Stimulated activated CD4-positive, alpha-beta T cell treated with anti-CD3 and anti-CD28 coated beads, Interleukin-1b, Interleukin-23, amount 100 ng/mL, for 4 hours (primary cell): Measurements from ENCODE around the gene NPPB.

Experiments used
- DNase-seq, 2 donors: peaks; one replicate each; pipeline ENCODE4 v3.0.0-alpha.2; 2020; ENCODE audit warnings: low read depth in 2 of 2

NPPB gene

GRCh38 chr1:11833497-11833896 is 25.2 kb downstream of the NPPB start:
- DNase-seq: no peak

DNA sequence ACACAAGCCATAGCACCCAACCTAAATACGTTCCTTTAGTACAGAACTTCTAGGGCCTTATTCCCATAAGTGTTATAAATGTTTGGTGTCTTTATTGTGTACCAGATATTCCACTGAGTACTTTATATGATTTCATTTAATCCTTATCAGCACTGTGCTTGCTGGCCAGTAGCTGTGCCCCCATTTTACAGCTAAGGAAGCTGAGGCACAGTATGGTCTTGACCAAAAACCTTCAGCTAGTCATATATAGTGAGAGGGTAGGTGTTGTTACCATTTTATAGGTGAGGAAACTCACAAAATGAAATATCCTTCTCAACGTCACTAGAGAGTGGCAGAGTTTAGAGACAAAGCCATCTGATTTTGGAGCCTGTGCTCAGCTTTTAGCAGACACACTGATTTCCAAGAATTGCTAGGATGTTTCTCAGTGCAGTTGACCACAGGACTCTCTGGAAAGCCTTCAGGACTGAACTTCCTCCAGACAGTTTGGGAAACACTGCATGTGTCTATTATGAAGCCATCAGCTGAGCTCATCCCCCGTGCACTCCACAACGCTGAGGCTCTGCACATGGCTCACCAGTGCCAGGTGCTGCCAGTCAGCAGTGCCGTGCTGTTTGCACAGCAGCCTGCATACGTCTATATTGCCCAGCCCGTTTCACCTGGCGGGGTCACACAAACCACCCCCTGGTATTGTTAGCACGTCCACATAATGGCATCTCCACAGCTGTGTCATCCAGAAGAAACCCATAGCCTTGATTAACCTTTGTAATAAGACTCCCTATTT is 26.6 kb downstream of the NPPB start:
- DNase-seq: no peak

- DNase-seq: no peak
These were observed 30.2 kb downstream of the NPPB start for GRCh38 chr1:11828511-11828910.

DNA sequence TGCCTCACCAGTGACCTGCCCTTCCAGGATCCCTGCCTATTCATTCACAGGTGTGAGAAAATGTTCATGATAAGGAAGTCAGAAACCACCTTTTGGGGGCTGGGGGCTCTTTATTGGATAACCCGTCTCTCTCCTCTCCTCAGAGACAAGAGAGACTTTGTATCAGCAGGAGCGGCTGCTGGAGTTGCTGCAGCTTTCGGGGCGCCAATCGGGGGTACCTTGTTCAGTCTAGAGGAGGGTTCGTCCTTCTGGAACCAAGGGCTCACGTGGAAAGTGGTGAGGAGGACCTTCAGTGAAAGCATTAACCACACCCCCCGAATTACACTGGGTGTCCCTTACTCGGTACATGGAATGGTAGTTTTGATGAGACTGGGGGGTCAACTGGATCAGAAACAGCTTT is 31.8 kb downstream of the NPPB start:
- no peak for DNase-seq

- DNase-seq: no peak
These were observed 33.6 kb downstream of the NPPB start for GRCh38 chr1:11825131-11825530.

DNA sequence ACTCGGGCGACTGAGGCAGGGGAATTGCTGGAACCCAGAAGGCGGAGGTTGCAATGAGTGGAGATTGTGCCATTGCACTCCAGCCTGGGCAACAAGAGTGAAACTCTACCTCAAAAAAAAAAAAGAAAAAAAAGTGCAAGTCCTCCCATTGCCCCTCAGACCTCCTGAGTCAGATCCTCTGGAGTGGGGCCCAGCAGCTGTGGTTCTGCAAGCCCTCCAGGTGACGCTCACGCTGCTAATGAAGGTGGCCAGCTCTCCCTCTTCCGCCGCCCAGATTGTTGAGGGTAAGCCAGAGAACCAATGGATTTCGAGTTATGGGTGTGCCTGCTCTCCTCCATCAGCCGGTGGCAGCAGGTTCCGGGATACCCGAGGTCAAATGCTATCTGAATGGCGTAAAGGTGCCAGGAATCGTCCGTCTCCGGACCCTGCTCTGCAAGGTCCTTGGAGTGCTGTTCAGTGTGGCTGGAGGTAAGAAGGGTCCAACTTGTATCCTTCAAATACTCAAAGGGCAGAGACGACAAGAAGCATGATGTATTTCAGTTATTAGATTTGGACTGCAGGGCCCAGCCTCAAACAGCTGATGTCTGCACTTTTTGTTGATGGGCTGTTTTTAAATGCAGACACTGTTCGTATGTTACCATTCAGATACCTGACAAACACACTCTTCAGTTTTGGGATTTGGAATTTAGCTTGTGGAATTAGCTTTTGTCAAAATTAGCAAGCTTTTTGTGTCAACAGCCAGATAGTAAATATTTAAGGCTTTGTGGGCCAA is 35.2 kb downstream of the NPPB start:
- no peak for DNase-seq

DNA sequence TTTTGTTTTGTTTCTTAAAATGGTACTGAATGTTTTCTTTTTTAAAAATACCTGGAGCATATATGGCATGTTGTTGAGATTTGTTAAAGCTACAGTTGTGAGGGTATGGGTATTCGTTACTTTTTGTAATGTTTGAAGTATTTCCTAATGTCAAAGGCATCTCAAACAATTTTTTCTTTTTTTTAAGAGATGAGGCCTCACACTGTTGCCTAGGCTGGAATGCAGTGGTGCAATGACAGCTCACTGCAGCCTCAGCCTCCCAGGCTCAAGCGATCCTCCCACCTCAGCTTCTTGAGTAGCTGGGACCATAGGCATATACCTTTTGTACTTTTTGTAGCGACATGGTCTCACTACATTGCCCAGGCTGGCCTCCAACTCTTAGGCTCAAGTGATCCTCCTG is 36.7 kb downstream of the NPPB start:
- no peak for DNase-seq

DNA sequence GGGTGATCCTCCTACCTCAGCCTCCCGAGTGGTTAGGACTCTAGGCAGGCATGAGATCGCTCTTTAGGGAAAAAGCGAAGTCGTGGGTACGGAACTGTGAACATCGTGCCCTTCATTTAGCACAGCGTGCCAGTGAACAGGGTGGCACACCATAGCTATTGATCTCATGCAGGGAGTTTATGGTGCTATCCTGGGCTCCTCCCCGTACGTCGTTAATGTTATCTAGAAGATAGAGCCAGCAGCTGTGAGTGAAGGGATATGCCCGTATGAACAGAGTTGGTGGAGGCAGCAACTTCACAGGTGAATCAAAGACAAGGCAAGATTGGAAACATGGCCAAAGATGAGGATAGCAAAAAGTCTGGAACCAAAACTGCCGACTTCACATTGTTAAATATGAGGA is 41.6 kb downstream of the NPPB start:
- no peak for DNase-seq

DNA sequence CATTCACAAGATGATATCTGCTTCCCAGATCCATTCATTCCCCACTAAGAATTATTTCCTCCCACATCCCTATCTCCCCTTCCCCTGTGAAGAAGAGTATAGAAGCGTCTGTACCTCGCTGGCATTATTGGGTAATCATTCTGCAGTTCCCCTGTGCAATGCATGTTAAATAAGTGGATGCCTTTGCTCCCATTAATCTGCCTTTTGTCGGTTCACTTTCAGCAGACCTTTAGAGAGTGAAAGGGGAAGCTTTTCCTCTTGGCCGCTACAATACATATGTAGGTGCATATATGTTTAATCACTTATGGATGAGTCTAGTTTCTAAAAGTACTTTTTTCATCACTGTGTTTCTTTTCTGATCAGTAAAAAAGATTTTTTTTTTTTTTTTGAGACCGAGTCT is 45.7 kb downstream of the NPPB start:
- DNase-seq: no peak
